ENCODE measurements around the gene TBCCD1. TPM values are rescaled to one million over a fixed set of nuclear protein-coding genes. Genes with fewer than 3 reads are reported as not detected.

TBCCD1 gene
- total and polyA plus RNA-seq, 2 experiments from 2014 or later = 13.1 to 14.9 TPM

- no peaks in the 10 kb centered on the region for H4K20me1 ChIP-seq (ENCODE audit: insufficient read depth, poor library complexity, severe bottlenecking)
Measured at GRCh38 chr3:186530415-186530814, 36.7 kb downstream of the TBCCD1 start.

GRCh38 chr3:186529201-186529999 is 37.7 kb downstream of the TBCCD1 start:
- Histone ChIP-seq H3K27ac (no peak overlapping the region), H3K4me2 (no peak overlapping the region), H3K36me3 (replicated peaks; ENCODE audit: insufficient read depth, low read depth) (no peaks in the 10 kb centered on the region), H2AFZ (no peak overlapping the region), H3K79me2 (no peaks in the 10 kb centered on the region), H3K9me2 (replicated peaks; ENCODE audit: insufficient read depth) (no peaks in the 10 kb centered on the region), H4K20me1 (ENCODE audit: insufficient read depth, poor library complexity, severe bottlenecking) (no peaks in the 10 kb centered on the region), H3K4me3 (no peak overlapping the region), H3K9me3 (ENCODE audit: low read depth) (no peaks in the 10 kb centered on the region), H3K4me1 (ENCODE audit: insufficient read depth) (no peaks in the 10 kb centered on the region), H3K27me3 (no peaks in the 10 kb centered on the region)
- TF ChIP-seq EZH2 (IDR thresholded peaks at IDR 0.05; ENCODE audit: borderline replicate concordance) (no peak), EZH2phosphoT487 (IDR thresholded peaks at IDR 0.05; ENCODE audit: low read depth, severe bottlenecking, unreplicated experiment) (no peak), CTCF (IDR thresholded peaks at IDR 0.05; ENCODE audit: poor library complexity) (no peak)
- DNase-seq (ENCODE audit: low spot score) = no peak
- WGBS (ENCODE audit: low lambda C conversion rate, missing lambda C conversion rate) = 83% methylated on average over 11 of the region's 11 CpGs

More at GRCh38 chr3:186530415-186530814, 36.7 kb downstream of the TBCCD1 start:
- no peak for DNase-seq (ENCODE audit: low spot score)
- no peak overlapping the region for H2AFZ ChIP-seq
- no peaks in the 10 kb centered on the region for H3K9me2 ChIP-seq (replicated peaks; ENCODE audit: insufficient read depth)
- no peak overlapping the region for H3K4me2 ChIP-seq
- no peaks in the 10 kb centered on the region for H3K9me3 ChIP-seq (ENCODE audit: low read depth)
- no peaks in the 10 kb centered on the region for H3K4me1 ChIP-seq (ENCODE audit: insufficient read depth)
- H3K4me3 ChIP-seq = no peak overlapping the region
- H3K27ac ChIP-seq = no peak overlapping the region
- H3K79me2 ChIP-seq = no peaks in the 10 kb centered on the region
- no peaks in the 10 kb centered on the region for H3K27me3 ChIP-seq
- TF ChIP-seq EZH2phosphoT487 (IDR thresholded peaks at IDR 0.05; ENCODE audit: low read depth, severe bottlenecking, unreplicated experiment) = no peak
- no peak for TF ChIP-seq CTCF (IDR thresholded peaks at IDR 0.05; ENCODE audit: poor library complexity)
- no peak for TF ChIP-seq EZH2 (IDR thresholded peaks at IDR 0.05; ENCODE audit: borderline replicate concordance)
- no peaks in the 10 kb centered on the region for H3K36me3 ChIP-seq (replicated peaks; ENCODE audit: insufficient read depth, low read depth)

- Histone ChIP-seq H3K79me2 (no peaks in the 10 kb centered on the region), H3K9me2 (replicated peaks; ENCODE audit: insufficient read depth) (no peaks in the 10 kb centered on the region), H3K27ac (no peak overlapping the region), H3K9me3 (ENCODE audit: low read depth) (no peaks in the 10 kb centered on the region), H2AFZ (no peak overlapping the region), H3K4me1 (ENCODE audit: insufficient read depth) (no peaks in the 10 kb centered on the region), H3K27me3 (no peaks in the 10 kb centered on the region), H3K36me3 (replicated peaks; ENCODE audit: insufficient read depth, low read depth) (no peaks in the 10 kb centered on the region), H3K4me2 (no peak overlapping the region), H3K4me3 (no peak overlapping the region), H4K20me1 (ENCODE audit: insufficient read depth, poor library complexity, severe bottlenecking) (no peaks in the 10 kb centered on the region)
- no peak for DNase-seq (ENCODE audit: low spot score)
- 94% methylated on average over 6 of the region's 6 CpGs for WGBS (ENCODE audit: low lambda C conversion rate, missing lambda C conversion rate)
- no peak for TF ChIP-seq EZH2phosphoT487 (IDR thresholded peaks at IDR 0.05; ENCODE audit: low read depth, severe bottlenecking, unreplicated experiment)
- no peak for TF ChIP-seq EZH2 (IDR thresholded peaks at IDR 0.05; ENCODE audit: borderline replicate concordance)
- TF ChIP-seq CTCF (IDR thresholded peaks at IDR 0.05; ENCODE audit: poor library complexity) = no peak
Measured at GRCh38 chr3:186526256-186526606, 40.9 kb downstream of the TBCCD1 start.
